22Rv1 (cell line): Measurements from ENCODE around the gene RCOR3.
"Not testable (repeated sequence)": the region's sequence is repeated elsewhere in the genome, so short reads cannot be mapped to it uniquely, and the experiment has no call there.

Experiments used
- H3K27ac ChIP-seq: fragments of 450-650 bp; 2 replicates; pipeline ENCODE4 v1.5.1; 2017
- CTCF ChIP-seq: fragments of 450-650 bp; IDR thresholded peaks from 2 replicates; pipeline ENCODE4 v1.5.1; 2017; ENCODE audit warnings: mild to moderate bottlenecking
- ZFX ChIP-seq: fragments of 450-650 bp; IDR thresholded peaks from 2 replicates; pipeline ENCODE4 v1.6.1; 2017; ENCODE audit warnings: antibody characterized with exemption, borderline replicate concordance

Gene RCOR3

GRCh38 chr1:211296396-211296795 lies 37.2 kb downstream of the RCOR3 start:
- TF ChIP-seq ZFX, result no peak
- TF ChIP-seq CTCF, result no peak
- H3K27ac ChIP-seq, result no peak overlapping the region

- H3K27ac ChIP-seq, result no peak overlapping the region
- no peak for TF ChIP-seq CTCF
- TF ChIP-seq ZFX, result no peak
These were observed 45.9 kb downstream of the RCOR3 start for GRCh38 chr1:211305044-211305443.

GRCh38 chr1:211309617-211310016 lies 50.5 kb downstream of the RCOR3 start:
- H3K27ac ChIP-seq, result no peak overlapping the region
- no peak for TF ChIP-seq CTCF
- no peak for TF ChIP-seq ZFX

- TF ChIP-seq CTCF (no peak), ZFX (no peak)
- no peak overlapping the region for H3K27ac ChIP-seq
These were observed 54.2 kb downstream of the RCOR3 start for GRCh38 chr1:211313392-211313791.

- H3K27ac ChIP-seq, result no peak overlapping the region
- no peak for TF ChIP-seq ZFX
- no peak for TF ChIP-seq CTCF
These were observed 59.6 kb downstream of the RCOR3 start for GRCh38 chr1:211318576-211319280.

GRCh38 chr1:211319892-211320291 lies 60.7 kb downstream of the RCOR3 start:
- TF ChIP-seq CTCF (no peak), ZFX (no peak)
- no peak overlapping the region for H3K27ac ChIP-seq

- no peak for TF ChIP-seq ZFX
- no peak for TF ChIP-seq CTCF
- no peak overlapping the region for H3K27ac ChIP-seq
These were observed 61.8 kb downstream of the RCOR3 start for GRCh38 chr1:211320980-211321379.

- H3K27ac ChIP-seq, result not testable (repeated sequence)
These were observed 62.5 kb downstream of the RCOR3 start for GRCh38 chr1:211321646-211322045.
